SK-N-SH treated with all-trans-retinoic acid at 6 μM for 48 hours (cell line): ENCODE results near the gene ERBB2.

Source experiments
- ATAC-seq: fragments of 200-7000 bp; cut with Tn5 transposase; 3 replicates; pipeline ENCODE4 v1.9.1; 2020; ENCODE audit warnings: mild to moderate bottlenecking, moderate library complexity
- CSDC2 ChIP-seq: fragments of 250-450 bp; sonication (Bioruptor Pico); IDR thresholded peaks from 2 replicates; pipeline ENCODE4 v1.5.0; 2020; ENCODE audit warnings: mild to moderate bottlenecking, moderate library complexity
- CSRNP3 ChIP-seq: fragments of 250-450 bp; sonication (Bioruptor Pico); IDR thresholded peaks from 2 replicates; pipeline ENCODE4 v1.5.1; 2021; ENCODE audit warnings: mild to moderate bottlenecking, moderate library complexity
- GLIS3 ChIP-seq: fragments of 250-450 bp; sonication (Bioruptor Pico); IDR thresholded peaks from 2 replicates; pipeline ENCODE4 v1.5.0; 2020; ENCODE audit warnings: mild to moderate bottlenecking, moderate library complexity
- ISL1 ChIP-seq: fragments of 250-450 bp; sonication (Bioruptor Pico); IDR thresholded peaks from 2 replicates; pipeline ENCODE4 v2.1.2; 2022; ENCODE audit warnings: mild to moderate bottlenecking, moderate library complexity
- OSR1 ChIP-seq: fragments of 250-450 bp; sonication (Bioruptor Pico); IDR thresholded peaks from 2 replicates; pipeline ENCODE4 v1.8.0; 2022; ENCODE audit warnings: moderate library complexity, mild to moderate bottlenecking, inconsistent platforms
- PATZ1 ChIP-seq: fragments of 250-450 bp; sonication (Bioruptor Pico); IDR thresholded peaks from 2 replicates; pipeline ENCODE4 v1.8.0; 2020; ENCODE audit warnings: mild to moderate bottlenecking, moderate library complexity, borderline replicate concordance
- POU6F1 ChIP-seq: fragments of 250-450 bp; sonication (Bioruptor Pico); IDR thresholded peaks from 2 replicates; pipeline ENCODE4 v1.8.0; 2021; ENCODE audit warnings: low read depth, mild to moderate bottlenecking, moderate library complexity, borderline replicate concordance
- PPARA ChIP-seq: fragments of 250-450 bp; sonication (Bioruptor Pico); IDR thresholded peaks from 2 replicates; pipeline ENCODE4 v1.5.0; 2020; ENCODE audit warnings: mild to moderate bottlenecking, borderline replicate concordance
- SNAI2 ChIP-seq: fragments of 250-450 bp; sonication (Bioruptor Pico); IDR thresholded peaks from 2 replicates; pipeline ENCODE4 v1.5.0; 2020; ENCODE audit warnings: mild to moderate bottlenecking, moderate library complexity
- TSHZ2 ChIP-seq: fragments of 250-450 bp; sonication (Bioruptor Pico); IDR thresholded peaks from 2 replicates; pipeline ENCODE4 v1.5.0; 2020; ENCODE audit warnings: mild to moderate bottlenecking, moderate library complexity
- ZC3H10 ChIP-seq: fragments of 250-450 bp; sonication (Bioruptor Pico); IDR thresholded peaks from 2 replicates; pipeline ENCODE4 v1.5.1; 2021; ENCODE audit warnings: mild to moderate bottlenecking, moderate library complexity
- ZFP3 ChIP-seq: fragments of 250-450 bp; sonication (Bioruptor Pico); IDR thresholded peaks from 2 replicates; pipeline ENCODE4 v1.5.0; 2020; ENCODE audit warnings: mild to moderate bottlenecking, moderate library complexity
- ZNF565 ChIP-seq: fragments of 450-650 bp; formaldehyde crosslinking; conservative IDR thresholded peaks from 2 replicates; pipeline ENCODE4 v1.5.0; 2020; ENCODE audit warnings: low read depth, mild to moderate bottlenecking, moderate library complexity
- ZNF70 ChIP-seq: fragments of 450-650 bp; formaldehyde crosslinking; IDR thresholded peaks from 2 replicates; pipeline ENCODE4 v1.5.0; 2020; ENCODE audit warnings: mild to moderate bottlenecking, moderate library complexity
- ZNF8 ChIP-seq: fragments of 450-650 bp; formaldehyde crosslinking; IDR thresholded peaks from 2 replicates; pipeline ENCODE4 v1.5.0; 2020; ENCODE audit warnings: mild to moderate bottlenecking, moderate library complexity

ERBB2 gene

GRCh38 chr17:39683295-39683939 is 16.4 kb upstream of the ERBB2 start:
- no peak for ATAC-seq
- TF ChIP-seq ZC3H10 (CRISPR knock-in tag) (no peak), ISL1 (no peak), TSHZ2 (no peak), CSDC2 (CRISPR knock-in tag) (no peak), ZFP3 (CRISPR knock-in tag) (no peak)

GRCh38 chr17:39684369-39685192 is 15.3 kb upstream of the ERBB2 start:
- ATAC-seq: no peak
- TF ChIP-seq PPARA (CRISPR knock-in tag) (no peak), ZNF70 (CRISPR knock-in tag) (no peak), OSR1 (CRISPR knock-in tag) (no peak), CSDC2 (CRISPR knock-in tag) (no peak), POU6F1 (CRISPR knock-in tag) (no peak), CSRNP3 (CRISPR knock-in tag) (no peak), GLIS3 (CRISPR knock-in tag) (no peak), ZNF565 (CRISPR knock-in tag) (no peak), PATZ1 (CRISPR knock-in tag) (no peak)

- ATAC-seq: no peak
- TF ChIP-seq SNAI2 (CRISPR knock-in tag): no peak
- TF ChIP-seq ZNF8 (CRISPR knock-in tag): no peak
- TF ChIP-seq POU6F1 (CRISPR knock-in tag): no peak
- TF ChIP-seq ZC3H10 (CRISPR knock-in tag): no peak
These were observed 12.7 kb upstream of the ERBB2 start for GRCh38 chr17:39687101-39687545.
